ENCODE measurements around the gene LACC1. TPM values are rescaled to one million over a fixed set of nuclear protein-coding genes. Genes with fewer than 3 reads are reported as not detected.

LACC1 gene
- total and polyA plus RNA-seq, 2 of the 8 experiments (the other 6 are each of a cell fraction or from before 2014, with no cell fraction given): 0.57 to 3.6 TPM

- Histone ChIP-seq H2BK15ac (ENCODE audit: low read length) (no peak overlapping the region), H3K4me3 (ENCODE audit: extremely low read depth in 1 of 4, insufficient read depth in 2 of 4, low read depth in 3 of 4, low read length in 4 of 4) (no peak overlapping the region), H3K36me3 (ENCODE audit: control insufficient read depth in 2 of 4, insufficient read depth in 4 of 4, low read length in 3 of 4) (no peaks in the 10 kb centered on the region), H3K4ac (replicated peaks; ENCODE audit: insufficient read length, low read depth, low read length) (no peak overlapping the region), H3K79me2 (ENCODE audit: control insufficient read depth in 1 of 2, insufficient read depth in 2 of 2, low read length in 2 of 2) (no peaks in the 10 kb centered on the region), H3K56ac (replicated peaks; ENCODE audit: insufficient read length, low read depth, low read length) (no peak overlapping the region), H4K5ac (ENCODE audit: insufficient read length, low read depth, low read length) (no peak overlapping the region), H2BK120ac (replicated peaks; ENCODE audit: low read depth, low read length) (no peak overlapping the region), H3K14ac (ENCODE audit: insufficient read length) (no peak overlapping the region), H2BK20ac (ENCODE audit: low read length) (no peak overlapping the region), H4K91ac (replicated peaks; ENCODE audit: insufficient read length, low read length) (no peak overlapping the region), H3K18ac (ENCODE audit: extremely low read depth, low read length) (no peak overlapping the region), H3K23ac (ENCODE audit: insufficient read length) (no peak overlapping the region), H3K9me3 (ENCODE audit: insufficient read depth in 2 of 2, low read depth in 1 of 2, low read length in 1 of 2) (no peaks in the 10 kb centered on the region), H3K23me2 (ENCODE audit: low read depth, low read length) (no peaks in the 10 kb centered on the region; the same call in 1 of the 2 replicates), H2AK5ac (ENCODE audit: low read depth, low read length) (no peak overlapping the region), H3K79me1 (ENCODE audit: low read depth, low read length) (no peaks in the 10 kb centered on the region), H3K9ac (replicated peaks in 1 of 4; ENCODE audit: extremely low read depth in 1 of 4, low read depth in 3 of 4, low read length in 3 of 4) (no peak overlapping the region), H2BK5ac (ENCODE audit: low read depth, low read length) (no peak overlapping the region), H2BK12ac (ENCODE audit: low read depth, low read length) (no peak overlapping the region), H3K4me2 (ENCODE audit: insufficient read depth in 1 of 2, low read depth in 2 of 2, low read length in 2 of 2) (no peak overlapping the region), H3K27me3 (replicated peaks in 1 of 4; ENCODE audit: control insufficient read depth in 3 of 4, extremely low read depth in 1 of 4, insufficient read depth in 3 of 4, low read length in 3 of 4) (no peaks in the 10 kb centered on the region), H2AFZ (ENCODE audit: low read length) (no peak overlapping the region), H3K4me1 (replicated peaks in 1 of 4; ENCODE audit: control insufficient read depth in 3 of 4, insufficient read depth in 4 of 4, low read length in 3 of 4) (no peaks in the 10 kb centered on the region), H4K20me1 (replicated peaks in 1 of 2; ENCODE audit: control insufficient read depth in 1 of 2, insufficient read depth in 2 of 2, low read length in 2 of 2) (no peaks in the 10 kb centered on the region), H3K27ac (ENCODE audit: low read depth, low read length) (no peak overlapping the region), H4K8ac (ENCODE audit: extremely low read depth, insufficient read depth, low read length) (no peak overlapping the region)
- DNase-seq (ENCODE audit: low read depth in 1 of 2, low spot score in 2 of 2) (no peak), FAIRE-seq (no peak)
- POLR2A ChIA-PET (ENCODE audit: partially characterized antibody): interaction anchor here (0.7 to 1.9 kb wide), 3 partner anchors 525 to 726 kb away, joined by 3 to 6 read pairs (median 3); no protein-coding TSS in a partner anchor
- CTCF ChIA-PET (ENCODE audit: partially characterized antibody): interaction anchor here (0.5 to 4.0 kb wide), 10 partner anchors 11 to 522 kb away, joined by 3 to 36 read pairs (median 4); no protein-coding TSS in a partner anchor
- no peak for TF ChIP-seq BACH1 (IDR thresholded peaks at IDR 0.05; ENCODE audit: low read length)
- TF ChIP-seq POLR2A (IDR thresholded peaks at IDR 0.05; ENCODE audit: control extremely low read depth in 1 of 2, low read depth in 2 of 2, low read length in 2 of 2): no peak
- TF ChIP-seq ATF3 (IDR thresholded peaks at IDR 0.05; ENCODE audit: insufficient read depth, low read depth, low read length): no peak
- TF ChIP-seq KDM5A (IDR thresholded peaks at IDR 0.05; ENCODE audit: low read length): no peak
Observed at GRCh38 chr13:43910856-43911255, 31.2 kb downstream of the LACC1 start.
